Cardiac muscle cell (in vitro differentiated cells and primary cell): Measurements from ENCODE around the gene RSU1. TPM values are rescaled to one million over a fixed set of nuclear protein-coding genes. Genes with fewer than 3 reads are reported as not detected.

ENCODE experiments used
- DNase-seq, 2 donors: peaks; one replicate each; pipeline versions ENCODE4 v3.0.0 to v3.0.0-alpha.2; 2010 to 2017; ENCODE audit warnings: low read depth in 1 of 2, low spot score in 1 of 2
- H3K27ac ChIP-seq: fragments of 200-600 bp; sonication (generic); 2 replicates; pipeline ENCODE4 v1.5.1; 2016
- H3K27me3 ChIP-seq: fragments of 200-600 bp; sonication (generic); 2 replicates; pipeline ENCODE4 v1.6.0; 2016; ENCODE audit warnings: control low read depth
- H3K36me3 ChIP-seq: fragments of 200-600 bp; sonication (generic); 2 replicates; pipeline ENCODE4 v1.5.1; 2016; ENCODE audit warnings: control low read depth
- H3K4me1 ChIP-seq: fragments of 200-600 bp; sonication (generic); 2 replicates; pipeline ENCODE4 v1.8.1; 2017; ENCODE audit warnings: low read depth, mild to moderate bottlenecking, mixed run types
- H3K4me3 ChIP-seq: fragments of 200-600 bp; sonication (generic); 2 replicates; pipeline ENCODE4 v1.5.1; 2016; ENCODE audit warnings: mild to moderate bottlenecking
- H3K9me3 ChIP-seq: fragments of 200-600 bp; sonication (generic); 2 replicates; pipeline ENCODE4 v1.5.1; 2017; ENCODE audit warnings: low read depth, mild to moderate bottlenecking, control low read depth
- polyA plus RNA-seq: library from polyadenylated mRNA; unstranded; fragments of >200 nt; fragmentation: Nextera tagmentation; extraction: Ambion mirVana; gene quantifications from 2 replicates; pipeline ENCODE4 v1.2.1, GENCODE V29; 2016
- total RNA-seq: library from RNA; depleted of rRNA; stranded (reverse); fragments of >200 nt; gene quantifications from 2 replicates; pipeline ENCODE4 v1.2.3, GENCODE V29; 2016
- TF ChIP-seq, protein P1 (sequence below): IDR thresholded peaks from 2 replicates; pipeline ENCODE4 v1.5.1; 2012; ENCODE audit warnings: low read depth, mild to moderate bottlenecking, low read length

The RSU1 gene
- total and polyA plus RNA-seq, 2 experiments from 2014 or later = 18.4 to 69.7 TPM

DNA sequence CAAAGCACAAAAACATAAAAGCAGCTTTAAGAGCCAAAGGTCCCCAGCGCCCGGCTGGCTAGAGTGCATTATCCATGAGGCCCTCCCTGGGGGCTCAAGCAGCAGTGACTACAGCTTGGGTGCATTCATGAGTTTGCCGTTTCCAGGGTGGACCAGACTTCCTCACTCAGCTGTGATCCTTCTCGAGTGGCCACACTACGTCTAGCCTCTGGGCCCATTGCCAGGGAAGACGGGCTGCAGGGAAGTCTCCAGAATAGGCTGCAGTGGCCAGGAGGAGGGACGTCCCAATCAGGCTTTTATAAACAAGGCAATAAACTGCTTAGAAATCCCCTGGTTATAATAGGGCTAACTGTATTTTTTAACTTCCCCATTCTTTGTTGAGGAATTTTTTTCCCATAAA, 206.2 kb downstream of the RSU1 start:
- no peak overlapping the region for H3K4me3 ChIP-seq
- no peaks in the 10 kb centered on the region for H3K36me3 ChIP-seq
- DNase-seq = peak in 1 of 2 donors; percentile 10
- no peaks in the 10 kb centered on the region for H3K4me1 ChIP-seq
- no peaks in the 10 kb centered on the region for H3K9me3 ChIP-seq
- no peaks in the 10 kb centered on the region for H3K27me3 ChIP-seq
- TF ChIP-seq, protein P1, sequence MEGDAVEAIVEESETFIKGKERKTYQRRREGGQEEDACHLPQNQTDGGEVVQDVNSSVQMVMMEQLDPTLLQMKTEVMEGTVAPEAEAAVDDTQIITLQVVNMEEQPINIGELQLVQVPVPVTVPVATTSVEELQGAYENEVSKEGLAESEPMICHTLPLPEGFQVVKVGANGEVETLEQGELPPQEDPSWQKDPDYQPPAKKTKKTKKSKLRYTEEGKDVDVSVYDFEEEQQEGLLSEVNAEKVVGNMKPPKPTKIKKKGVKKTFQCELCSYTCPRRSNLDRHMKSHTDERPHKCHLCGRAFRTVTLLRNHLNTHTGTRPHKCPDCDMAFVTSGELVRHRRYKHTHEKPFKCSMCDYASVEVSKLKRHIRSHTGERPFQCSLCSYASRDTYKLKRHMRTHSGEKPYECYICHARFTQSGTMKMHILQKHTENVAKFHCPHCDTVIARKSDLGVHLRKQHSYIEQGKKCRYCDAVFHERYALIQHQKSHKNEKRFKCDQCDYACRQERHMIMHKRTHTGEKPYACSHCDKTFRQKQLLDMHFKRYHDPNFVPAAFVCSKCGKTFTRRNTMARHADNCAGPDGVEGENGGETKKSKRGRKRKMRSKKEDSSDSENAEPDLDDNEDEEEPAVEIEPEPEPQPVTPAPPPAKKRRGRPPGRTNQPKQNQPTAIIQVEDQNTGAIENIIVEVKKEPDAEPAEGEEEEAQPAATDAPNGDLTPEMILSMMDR = no peak
- H3K27ac ChIP-seq = no peak overlapping the region

DNA sequence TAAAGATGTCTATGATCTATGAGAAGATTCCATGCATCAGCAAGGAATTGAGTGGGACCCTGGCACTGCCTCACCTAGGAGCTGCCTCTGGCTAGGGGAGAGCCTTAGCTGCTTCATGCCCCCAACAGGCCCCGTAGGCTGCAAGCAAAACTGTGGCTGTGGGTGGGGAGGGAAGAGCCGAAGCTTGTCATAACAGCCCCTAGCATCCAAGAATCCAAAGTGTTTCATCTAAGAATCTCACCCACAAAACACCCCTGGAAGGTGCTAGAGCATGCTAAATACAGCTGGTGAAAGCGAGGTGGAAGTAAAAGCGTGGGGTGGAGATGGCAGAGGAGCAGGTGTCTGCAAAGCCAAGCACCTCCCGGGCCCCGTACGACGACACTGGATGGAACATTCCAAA, 208.0 kb downstream of the RSU1 start:
- Histone ChIP-seq H3K36me3 (no peaks in the 10 kb centered on the region), H3K9me3 (no peaks in the 10 kb centered on the region), H3K4me1 (no peaks in the 10 kb centered on the region), H3K27me3 (no peaks in the 10 kb centered on the region), H3K27ac (no peak overlapping the region), H3K4me3 (no peak overlapping the region)
- no peak for DNase-seq
- TF ChIP-seq, protein P1 = no peak

DNA sequence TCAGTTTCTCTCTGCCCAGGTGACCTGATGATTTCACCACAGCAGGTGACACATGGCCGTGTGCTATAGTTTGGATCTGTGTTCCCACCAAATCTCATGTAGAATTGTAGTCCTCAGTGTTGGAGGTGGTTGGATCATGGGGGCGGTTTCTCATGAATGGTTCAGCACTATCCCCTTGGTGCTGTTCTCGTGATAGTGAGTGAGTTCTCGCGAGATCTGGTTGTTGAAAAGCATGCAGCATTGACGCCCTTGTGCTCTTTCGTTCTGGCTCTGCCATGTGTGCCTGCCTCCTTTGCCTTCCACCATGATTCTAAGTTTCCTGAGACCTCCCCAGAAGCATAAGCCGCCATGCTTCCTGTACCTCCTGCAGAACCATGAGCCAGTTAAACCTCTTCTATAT, 210.3 kb downstream of the RSU1 start:
- TF ChIP-seq, protein P1 = no peak
- Histone ChIP-seq H3K36me3 (no peaks in the 10 kb centered on the region), H3K27me3 (no peaks in the 10 kb centered on the region), H3K27ac (no peak overlapping the region), H3K9me3 (no peaks in the 10 kb centered on the region), H3K4me1 (no peaks in the 10 kb centered on the region), H3K4me3 (no peak overlapping the region)
- no peak for DNase-seq

DNA sequence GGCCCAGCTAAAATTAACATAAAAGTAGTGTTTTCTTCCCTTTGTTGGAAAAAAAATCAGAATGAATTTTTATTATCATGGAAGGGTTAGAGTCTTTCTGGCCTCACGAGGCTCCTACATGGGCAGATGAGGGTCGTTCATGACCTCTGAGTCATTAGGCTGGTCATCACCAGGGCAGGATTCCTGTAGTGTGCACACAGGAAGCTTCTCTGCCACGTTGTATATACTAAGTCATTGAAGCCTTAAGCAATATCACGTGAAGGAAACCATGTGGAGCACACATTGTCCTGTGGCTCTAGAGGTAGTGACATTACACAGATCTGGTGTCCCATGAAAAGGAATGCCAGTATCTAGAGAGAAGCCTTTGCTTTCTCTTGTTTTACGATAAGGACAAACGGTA, 210.8 kb downstream of the RSU1 start:
- no peak for DNase-seq

DNA sequence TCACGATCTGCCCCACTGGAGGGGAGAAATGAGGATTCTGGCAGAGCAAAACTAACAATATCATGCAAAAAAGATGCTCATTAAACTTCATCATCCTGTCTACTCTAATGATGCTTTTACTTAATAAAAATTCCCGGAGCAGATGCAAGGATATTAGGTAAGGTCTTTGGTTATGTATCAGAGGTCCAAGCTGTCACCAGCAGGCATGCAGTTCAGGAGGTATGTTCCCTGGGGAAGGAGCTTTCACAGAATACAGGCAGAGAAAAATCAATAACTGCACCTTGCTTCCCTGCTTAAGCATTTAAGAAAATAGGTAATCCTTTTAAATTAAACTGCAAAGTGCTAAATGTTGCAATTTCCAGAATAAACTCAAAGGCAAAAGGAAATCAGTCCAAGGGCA, 213.9 kb downstream of the RSU1 start:
- Histone ChIP-seq H3K4me3 (no peak overlapping the region), H3K36me3 (no peaks in the 10 kb centered on the region), H3K4me1 (no peaks in the 10 kb centered on the region), H3K9me3 (no peaks in the 10 kb centered on the region), H3K27ac (no peak overlapping the region), H3K27me3 (no peaks in the 10 kb centered on the region)
- DNase-seq = no peak
- TF ChIP-seq, protein P1 = no peak

More for the DNA sequence above, 210.8 kb downstream of the RSU1 start:
- H3K27ac ChIP-seq = no peak overlapping the region
- no peaks in the 10 kb centered on the region for H3K9me3 ChIP-seq
- no peaks in the 10 kb centered on the region for H3K36me3 ChIP-seq
- H3K27me3 ChIP-seq = no peaks in the 10 kb centered on the region
- H3K4me3 ChIP-seq = no peak overlapping the region
- no peaks in the 10 kb centered on the region for H3K4me1 ChIP-seq
- TF ChIP-seq, protein P1 = no peak
